Pulmonary artery endothelial cell (primary cell): ENCODE results near the gene CLDN9. TPM values are rescaled to one million over a fixed set of nuclear protein-coding genes. Genes with fewer than 3 reads are reported as not detected.

Experiments used
- DNase-seq: peaks from one replicate; pipeline ENCODE4 v3.0.0-alpha.2; 2011; ENCODE audit warnings: low read depth, low spot score
- total RNA-seq: library from RNA; depleted of rRNA; stranded (reverse); fragments of >200 nt; gene quantifications from 2 replicates; pipeline ENCODE4 v1.2.3, GENCODE V29; 2014

CLDN9 gene
- total RNA-seq, 1 donor from 2014 or later = not detected

DNA sequence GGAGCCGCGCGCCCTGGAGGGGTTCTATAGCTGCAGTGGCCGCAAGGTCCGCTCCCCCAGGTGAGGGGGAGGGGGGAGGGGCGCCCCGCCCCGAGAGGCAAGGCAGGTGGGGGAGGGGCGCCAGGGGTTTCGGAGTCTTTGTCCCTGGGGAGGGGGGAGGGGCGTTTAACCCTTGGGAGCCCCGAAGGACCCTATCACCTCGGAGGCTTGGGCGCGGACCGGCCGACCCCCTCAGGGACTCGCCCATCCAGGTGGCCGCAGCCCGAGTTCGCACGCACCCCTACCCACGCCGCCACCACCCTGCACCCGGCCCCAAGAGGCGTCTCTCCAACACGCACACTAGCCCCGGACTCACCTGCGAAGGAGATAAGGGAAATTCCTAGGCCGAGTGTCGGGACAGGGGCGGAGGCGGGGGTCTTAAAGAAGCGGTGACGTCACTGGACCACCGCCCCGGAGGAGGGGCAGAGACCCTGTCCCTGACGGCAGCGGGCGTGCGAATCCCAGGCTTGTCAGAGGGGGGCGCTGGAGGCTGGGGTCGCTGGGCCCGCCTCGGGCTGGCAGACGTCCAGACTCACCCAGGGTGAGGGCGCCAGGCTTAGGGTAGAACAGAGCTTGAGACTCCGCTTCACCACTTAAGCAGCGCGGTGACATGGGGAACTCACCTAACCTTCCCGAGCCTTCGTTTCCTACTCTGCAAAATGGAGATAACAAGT is 5.2 kb downstream of the CLDN9 start, which contains the start of gene CLDN6:
TSS of gene CLDN6 (minus strand) at position 390 of the 713 bp plus-strand sequence. CDS start 2,162 bp downstream, outside the sequence.
- DNase-seq = no peak

DNA sequence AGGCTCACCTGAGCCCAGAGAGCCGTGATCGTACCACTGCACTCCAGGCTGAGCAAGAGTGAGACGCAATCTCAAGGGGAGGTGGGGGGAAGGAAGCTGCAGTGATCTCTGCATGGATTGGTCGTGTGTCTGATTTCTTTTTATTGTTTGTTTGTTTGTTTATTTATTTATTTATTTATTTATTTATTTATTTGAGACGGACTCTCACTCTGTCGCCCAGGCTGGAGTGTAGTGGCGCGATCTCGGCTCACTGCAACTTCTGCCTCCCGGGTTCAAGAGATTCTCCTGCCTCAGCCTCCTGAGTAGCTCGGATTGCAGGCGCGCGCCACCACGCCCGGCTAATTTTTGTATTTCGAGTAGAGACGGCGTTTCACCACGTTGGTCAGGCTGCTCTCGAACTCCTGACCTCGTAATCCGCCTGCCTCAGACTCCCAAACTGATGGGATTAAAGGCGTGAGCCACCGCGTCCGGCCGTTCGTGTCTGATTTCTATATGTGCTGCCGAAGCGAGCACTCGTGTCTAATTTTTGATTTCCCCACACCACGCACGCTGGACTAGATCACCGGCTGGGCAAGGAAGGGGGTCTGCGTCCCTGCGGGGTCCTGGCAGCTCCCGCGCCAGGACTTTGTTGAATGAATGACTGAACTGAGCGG is 7.0 kb downstream of the CLDN9 start:
- DNase-seq = no peak

GRCh38 chr16:3020247-3020603 is 7.5 kb downstream of the CLDN9 start, which contains the start of gene TNFRSF12A:
Gene TNFRSF12A, plus strand, starts transcription at chr16:3020368. Its CDS starts 30 bp downstream, at chr16:3020398.
- no peak for DNase-seq

GRCh38 chr16:3020604-3021448 is 8.1 kb downstream of the CLDN9 start:
- DNase-seq = peak; percentile 66

GRCh38 chr16:3021449-3022207 is 8.9 kb downstream of the CLDN9 start:
- DNase-seq = no peak

DNA sequence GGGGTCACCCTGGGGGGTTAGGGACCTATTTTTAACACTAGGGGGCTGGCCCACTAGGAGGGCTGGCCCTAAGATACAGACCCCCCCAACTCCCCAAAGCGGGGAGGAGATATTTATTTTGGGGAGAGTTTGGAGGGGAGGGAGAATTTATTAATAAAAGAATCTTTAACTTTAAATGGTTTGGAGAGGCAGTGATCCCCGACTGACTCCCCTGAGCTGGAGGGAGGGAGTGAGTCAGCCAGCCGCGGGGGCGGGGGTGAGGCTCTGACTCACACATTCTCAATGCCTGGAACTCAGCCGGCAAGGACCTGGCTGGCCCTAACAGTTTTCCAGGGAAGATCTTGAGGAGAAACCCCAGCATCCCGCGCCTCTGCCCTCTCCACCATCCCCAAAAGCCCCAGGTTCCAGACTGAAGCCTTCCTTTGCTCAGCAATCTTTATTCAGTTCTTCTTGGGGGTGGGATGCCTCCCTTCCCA is 9.5 kb downstream of the CLDN9 start:
- DNase-seq = peak; percentile 85

DNA sequence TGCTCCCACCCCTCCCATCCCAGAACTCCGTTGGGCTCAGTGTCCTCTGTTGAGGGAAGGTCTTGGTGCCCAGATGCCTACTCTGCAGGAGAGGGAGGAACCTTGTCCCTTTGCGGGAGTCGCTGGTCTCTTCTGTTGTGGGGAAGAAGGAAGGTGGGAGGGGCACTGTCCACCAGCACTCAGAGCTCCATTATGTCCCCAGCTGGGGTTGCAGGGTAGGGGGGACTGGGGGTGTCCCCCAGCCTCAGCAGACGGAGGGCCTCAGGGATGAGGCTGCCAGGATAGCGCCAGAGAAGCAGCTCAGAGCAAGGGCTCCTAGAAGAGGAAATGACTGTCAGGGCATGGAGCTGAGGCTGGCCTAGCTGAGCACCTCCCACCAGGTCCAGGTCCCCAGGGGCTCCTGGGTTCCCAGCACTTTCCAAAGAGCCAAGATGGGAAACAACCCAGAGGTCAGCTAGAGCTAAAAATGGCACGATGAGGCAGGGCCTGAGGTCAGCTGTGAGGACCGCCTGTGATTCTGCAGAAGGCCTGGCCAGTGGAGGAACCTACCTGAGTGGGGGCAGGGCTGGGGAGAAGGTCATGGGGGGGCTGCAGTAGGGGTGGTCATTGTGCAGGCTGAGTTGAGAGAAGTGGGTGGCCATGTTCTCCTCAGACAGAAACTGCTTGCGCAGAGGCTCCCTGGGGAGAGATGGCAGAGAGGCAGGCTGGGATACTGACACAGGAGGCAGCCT is 10.1 kb downstream of the CLDN9 start:
- DNase-seq = no peak

- DNase-seq = no peak
Measured at GRCh38 chr16:3023415-3023668, 10.6 kb downstream of the CLDN9 start.

- DNase-seq = peak; percentile 94
Measured at GRCh38 chr16:3023669-3024478, 11.2 kb downstream of the CLDN9 start, which contains the start of the genes HCFC1R1 and THOC6. Gene HCFC1R1, minus strand, starts transcription at chr16:3023942. Its CDS starts 1 bp downstream, at chr16:3023941. Gene THOC6, plus strand, starts transcription at chr16:3024035. Its CDS starts 292 bp downstream, at chr16:3024327.

- no peak for DNase-seq
Measured at GRCh38 chr16:3025032-3026002, 12.6 kb downstream of the CLDN9 start.

DNA sequence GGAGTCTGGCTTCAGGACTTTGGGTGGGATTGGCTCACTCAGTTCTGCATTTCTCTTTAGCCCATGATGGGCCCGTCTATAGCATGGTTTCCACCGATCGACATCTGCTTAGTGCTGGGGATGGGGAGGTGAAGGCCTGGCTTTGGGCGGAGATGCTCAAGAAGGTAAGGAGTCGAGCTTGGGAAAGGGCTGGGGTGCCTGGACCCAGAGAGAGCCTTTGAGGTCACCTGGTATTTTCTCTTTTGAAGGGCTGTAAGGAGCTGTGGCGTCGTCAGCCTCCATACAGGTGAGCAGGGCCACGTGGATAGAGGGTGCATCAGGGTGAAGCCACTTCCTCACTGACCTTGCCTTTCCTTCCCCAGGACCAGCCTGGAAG is 13.3 kb downstream of the CLDN9 start:
- no peak for DNase-seq

DNA sequence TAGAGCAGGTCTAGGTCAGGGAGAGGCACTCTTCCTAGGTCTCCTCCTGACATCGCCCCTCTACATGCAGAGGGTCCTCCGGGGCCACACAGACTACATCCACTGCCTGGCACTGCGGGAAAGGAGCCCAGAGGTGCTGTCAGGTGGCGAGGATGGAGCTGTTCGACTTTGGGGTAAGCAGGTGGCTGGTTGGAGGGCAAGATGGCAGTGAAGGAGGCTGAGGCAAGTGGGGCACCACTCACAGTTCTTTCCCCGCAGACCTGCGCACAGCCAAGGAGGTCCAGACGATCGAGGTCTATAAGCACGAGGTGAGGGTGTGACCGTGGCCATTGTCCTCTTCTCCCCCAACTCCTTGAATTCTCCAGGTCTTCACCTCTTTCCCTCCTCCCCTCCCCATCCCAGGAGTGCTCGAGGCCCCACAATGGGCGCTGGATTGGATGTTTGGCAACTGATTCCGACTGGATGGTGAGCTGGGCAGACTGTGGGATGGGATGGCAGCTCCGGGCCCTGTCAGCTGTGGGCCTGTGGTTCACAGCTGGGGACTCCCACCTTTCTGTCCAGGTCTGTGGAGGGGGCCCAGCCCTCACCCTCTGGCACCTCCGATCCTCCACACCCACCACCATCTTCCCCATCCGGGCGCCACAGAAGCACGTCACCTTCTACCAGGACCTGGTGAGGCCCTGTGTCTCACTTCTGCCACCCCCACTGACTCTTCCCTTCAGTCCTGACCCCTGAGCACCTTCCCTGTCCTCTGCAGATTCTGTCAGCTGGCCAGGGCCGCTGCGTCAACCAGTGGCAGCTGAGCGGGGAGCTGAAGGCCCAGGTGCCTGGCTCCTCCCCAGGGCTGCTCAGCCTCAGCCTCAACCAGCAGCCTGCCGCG is 14.1 kb downstream of the CLDN9 start:
- no peak for DNase-seq

DNA sequence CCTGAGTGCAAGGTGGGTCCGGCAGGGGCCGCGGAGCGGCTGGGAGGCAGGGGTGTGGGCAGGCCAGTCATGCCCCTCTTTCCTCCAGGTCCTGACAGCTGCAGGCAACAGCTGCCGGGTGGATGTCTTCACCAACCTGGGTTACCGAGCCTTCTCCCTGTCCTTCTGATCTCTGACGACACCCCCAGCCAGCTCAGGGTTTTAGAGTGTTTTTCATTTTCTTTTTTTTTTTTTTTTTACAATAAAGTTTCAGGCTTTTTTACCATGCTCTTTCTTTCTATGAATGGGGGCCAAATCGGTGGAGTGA is 14.7 kb downstream of the CLDN9 start:
- no peak for DNase-seq

DNA sequence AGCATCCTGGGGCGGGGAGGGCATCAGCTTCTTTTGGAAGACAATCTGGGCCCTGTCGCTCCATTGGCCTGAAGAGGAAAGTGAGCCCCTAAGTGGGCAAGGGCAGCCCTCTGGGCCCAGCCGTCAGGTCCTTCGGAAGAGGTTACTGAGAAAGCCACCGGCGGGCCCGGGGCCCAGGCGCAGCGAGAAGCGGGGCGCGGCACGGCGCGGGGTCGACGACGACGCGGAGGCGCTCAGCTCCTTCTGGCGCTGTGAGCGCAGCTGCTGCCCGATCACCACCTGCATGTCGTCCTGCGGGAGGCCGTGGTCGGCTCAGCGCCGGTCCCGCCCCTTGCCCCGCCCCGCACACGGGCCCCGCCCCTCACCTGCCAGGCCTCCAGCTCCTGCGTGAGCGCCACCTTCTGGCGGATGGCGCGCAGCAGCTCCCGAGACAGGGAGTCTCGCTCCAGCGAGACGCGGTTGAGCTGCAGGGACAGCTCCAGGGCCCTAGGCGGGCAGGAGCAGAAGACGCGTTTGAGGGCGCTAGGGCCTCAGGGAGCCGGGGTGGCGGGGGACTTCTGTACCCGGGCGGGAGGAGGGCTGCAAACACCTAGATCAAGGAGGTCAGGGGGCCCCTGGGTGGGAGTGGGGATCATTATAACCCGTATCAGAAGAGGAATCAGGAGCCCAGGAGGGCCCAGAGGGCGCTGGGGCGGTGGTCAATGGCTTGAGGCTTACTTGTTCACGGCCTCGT is 15.4 kb downstream of the CLDN9 start:
- DNase-seq = no peak

- no peak for DNase-seq
Measured at GRCh38 chr16:3028716-3029319, 16.1 kb downstream of the CLDN9 start.

DNA sequence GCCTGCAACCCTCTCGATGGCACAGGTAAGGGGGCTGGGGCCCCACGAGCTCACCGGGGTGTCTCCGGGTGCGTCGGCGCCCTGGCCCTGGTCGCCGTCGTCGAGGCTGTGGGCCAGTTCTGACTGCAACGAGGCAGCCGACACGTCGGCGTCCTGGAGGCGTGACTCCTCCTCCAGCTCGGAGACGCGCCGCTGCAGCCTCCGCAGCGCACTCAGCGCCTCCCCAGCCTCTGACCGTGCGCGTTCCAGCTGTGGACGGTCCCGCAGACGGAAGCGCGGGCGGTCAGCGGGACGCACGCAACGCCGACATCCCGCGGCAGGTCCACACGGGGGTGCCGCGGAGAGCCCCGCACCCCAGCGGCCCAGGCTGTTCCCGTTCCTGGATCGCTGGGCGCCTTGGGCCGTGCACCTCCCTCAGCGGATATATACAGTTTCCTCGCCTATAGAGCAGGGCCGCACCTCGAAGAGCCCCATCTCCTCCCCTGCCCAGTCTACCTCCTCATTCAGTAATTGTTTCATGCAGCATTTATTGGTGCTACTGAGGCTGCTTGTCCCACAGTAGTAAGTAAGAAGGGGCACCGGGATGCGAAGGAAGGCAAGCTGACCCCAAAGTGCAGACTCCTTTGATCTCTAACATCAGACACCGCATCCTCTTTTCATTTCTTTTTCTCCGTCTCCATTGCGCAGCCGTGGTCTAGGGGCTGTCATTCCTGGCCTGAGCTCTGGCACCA is 16.9 kb downstream of the CLDN9 start:
- DNase-seq = no peak
